Left ventricle myocardium inferior (tissue), 1 donor: Measurements from ENCODE around the gene STEAP3. TPM values are rescaled to one million over a fixed set of nuclear protein-coding genes. Genes with fewer than 3 reads are reported as not detected.
A peak's percentile ranks its signal among the peaks of the same experiment; 100 is the strongest.

ENCODE experiments used
- DNase-seq: peaks from one replicate; pipeline ENCODE4 v3.0.0-alpha.2; 2020
- H3K27ac ChIP-seq: fragments of 200-600 bp; replicated peaks from 2 replicates; pipeline ENCODE4 v1.8.0; 2021
- H3K27me3 ChIP-seq: fragments of 200-600 bp; 2 replicates; pipeline ENCODE4 v1.8.0; 2021; ENCODE audit warnings: low read depth
- H3K36me3 ChIP-seq: fragments of 200-600 bp; 2 replicates; pipeline ENCODE4 v1.8.0; 2021
- H3K4me1 ChIP-seq: fragments of 200-600 bp; 2 replicates; pipeline ENCODE4 v1.8.0; 2021
- H3K4me3 ChIP-seq: fragments of 200-600 bp; 2 replicates; pipeline ENCODE4 v1.8.0; 2021; ENCODE audit warnings: mild to moderate bottlenecking, moderate library complexity
- H3K9me3 ChIP-seq: fragments of 200-600 bp; replicated peaks from 2 replicates; pipeline ENCODE4 v1.8.0; 2021
- intact Hi-C: fragments of 100-400 bp; cut with micrococcal nuclease; formaldehyde crosslinking; loops from one replicate; pipeline ENCODE4 v1.11.0; 2022
- total RNA-seq: library from RNA; stranded (reverse); fragmentation: NEBNext Ultra II Directional; extraction: Animal tissue kit (Norgen Biotek cat#: 25700); gene quantifications from one replicate; pipeline ENCODE4 v1.2.1, GENCODE V29; 2021
- TF ChIP-seq, protein P1 (sequence below): fragments of 200-600 bp; IDR thresholded peaks from 2 replicates; pipeline ENCODE4 v1.8.0; 2021; ENCODE audit warnings: antibody characterized with exemption, mild to moderate bottlenecking, borderline replicate concordance
- donor health status: DM: no; HTN: yes; CAD: no; lungs with severe emphysema.

Gene STEAP3
- total RNA-seq, 1 donor from 2014 or later: 7.1 TPM

GRCh38 chr2:119305497-119306195 lies 82.0 kb downstream of the STEAP3 start:
- intact Hi-C loops: no loop called here
- H3K27ac ChIP-seq: peak overlapping the region; percentile 83
- peak overlapping the region; percentile 52 for H3K4me3 ChIP-seq

GRCh38 chr2:119306196-119306590 lies 82.6 kb downstream of the STEAP3 start:
- DNase-seq: no peak
- TF ChIP-seq, protein P1, sequence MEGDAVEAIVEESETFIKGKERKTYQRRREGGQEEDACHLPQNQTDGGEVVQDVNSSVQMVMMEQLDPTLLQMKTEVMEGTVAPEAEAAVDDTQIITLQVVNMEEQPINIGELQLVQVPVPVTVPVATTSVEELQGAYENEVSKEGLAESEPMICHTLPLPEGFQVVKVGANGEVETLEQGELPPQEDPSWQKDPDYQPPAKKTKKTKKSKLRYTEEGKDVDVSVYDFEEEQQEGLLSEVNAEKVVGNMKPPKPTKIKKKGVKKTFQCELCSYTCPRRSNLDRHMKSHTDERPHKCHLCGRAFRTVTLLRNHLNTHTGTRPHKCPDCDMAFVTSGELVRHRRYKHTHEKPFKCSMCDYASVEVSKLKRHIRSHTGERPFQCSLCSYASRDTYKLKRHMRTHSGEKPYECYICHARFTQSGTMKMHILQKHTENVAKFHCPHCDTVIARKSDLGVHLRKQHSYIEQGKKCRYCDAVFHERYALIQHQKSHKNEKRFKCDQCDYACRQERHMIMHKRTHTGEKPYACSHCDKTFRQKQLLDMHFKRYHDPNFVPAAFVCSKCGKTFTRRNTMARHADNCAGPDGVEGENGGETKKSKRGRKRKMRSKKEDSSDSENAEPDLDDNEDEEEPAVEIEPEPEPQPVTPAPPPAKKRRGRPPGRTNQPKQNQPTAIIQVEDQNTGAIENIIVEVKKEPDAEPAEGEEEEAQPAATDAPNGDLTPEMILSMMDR: no peak
- Histone ChIP-seq H3K4me1 (peaks cover 36% of the 10 kb centered on the region), H3K4me3 (peak overlapping the region; percentile 52), H3K9me3 (no peaks in the 10 kb centered on the region), H3K27ac (peak overlapping the region; percentile 83), H3K36me3 (no peaks in the 10 kb centered on the region), H3K27me3 (no peaks in the 10 kb centered on the region)
- intact Hi-C loops: no loop called here

More at GRCh38 chr2:119305497-119306195, 82.0 kb downstream of the STEAP3 start:
- no peaks in the 10 kb centered on the region for H3K9me3 ChIP-seq
- no peaks in the 10 kb centered on the region for H3K27me3 ChIP-seq
- TF ChIP-seq, protein P1: no peak
- peaks cover 33% of the 10 kb centered on the region for H3K4me1 ChIP-seq
- H3K36me3 ChIP-seq: no peaks in the 10 kb centered on the region
- DNase-seq: no peak

DNA sequence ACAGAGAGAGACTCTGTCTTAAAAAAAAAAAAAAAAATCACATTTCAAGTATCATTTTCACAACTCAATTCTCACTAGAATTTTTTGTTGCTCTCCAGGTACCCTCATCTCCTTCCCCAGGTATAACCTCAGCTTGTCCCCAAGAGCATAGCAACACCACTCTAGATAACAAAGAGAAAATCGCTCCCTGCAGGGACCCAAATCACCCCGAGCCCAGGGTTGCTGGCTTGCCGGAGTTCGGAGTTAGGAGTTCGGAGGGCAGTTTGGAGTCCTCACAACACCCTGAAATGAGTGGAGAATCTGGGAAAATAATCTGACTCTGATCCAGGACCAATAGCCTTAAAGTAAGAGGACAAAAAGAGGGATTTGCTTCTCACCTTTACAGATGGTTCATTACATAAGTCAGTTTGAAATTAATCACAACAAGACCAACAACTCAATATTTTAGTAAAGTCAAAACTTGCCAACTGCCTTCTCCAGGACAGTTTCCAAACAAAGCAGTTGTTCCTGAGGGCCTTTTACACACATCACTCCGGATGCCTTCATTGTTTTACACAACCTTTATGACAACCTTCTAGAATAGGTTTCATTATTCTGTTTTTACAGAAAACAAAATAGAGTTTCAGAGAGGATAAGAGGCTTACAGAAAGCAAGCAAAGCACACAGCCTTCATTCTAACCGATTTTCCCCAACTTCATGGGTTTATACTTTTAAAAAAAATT lies 83.9 kb downstream of the STEAP3 start:
- intact Hi-C loops: no loop called here
- DNase-seq: no peak
- peaks cover 42% of the 10 kb centered on the region for H3K4me1 ChIP-seq
- TF ChIP-seq, protein P1: no peak
- no peaks in the 10 kb centered on the region for H3K9me3 ChIP-seq
- peak overlapping the region; percentile 83 for H3K27ac ChIP-seq
- H3K4me3 ChIP-seq: no peak overlapping the region
- no peaks in the 10 kb centered on the region for H3K36me3 ChIP-seq
- no peaks in the 10 kb centered on the region for H3K27me3 ChIP-seq

DNA sequence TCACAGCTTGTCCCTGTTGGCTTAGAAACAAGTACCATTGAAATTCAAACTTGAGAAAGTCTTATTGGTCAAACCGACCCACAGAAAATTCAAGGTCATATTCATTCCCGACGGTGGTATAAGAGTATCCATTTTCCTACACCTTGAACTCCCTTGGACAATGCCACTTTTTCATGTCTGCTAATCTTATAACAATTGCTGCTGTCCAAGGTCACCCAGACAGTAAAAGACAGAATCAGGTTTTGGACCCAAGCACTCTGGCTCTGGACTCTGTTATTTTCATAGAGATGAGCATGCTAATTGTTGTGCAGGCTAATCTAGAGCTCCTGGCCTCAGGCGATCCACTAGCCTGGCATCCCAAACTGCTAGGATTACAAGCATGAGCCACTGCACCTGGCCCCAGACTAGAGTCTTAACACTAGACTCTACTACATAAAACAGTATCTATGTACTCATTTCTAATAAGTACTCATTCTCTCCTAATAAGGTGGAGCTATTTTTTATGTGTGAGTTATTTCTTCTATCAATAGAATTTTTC lies 85.2 kb downstream of the STEAP3 start:
- TF ChIP-seq, protein P1: no peak
- Histone ChIP-seq H3K27ac (peak overlapping the region; percentile 15), H3K9me3 (no peaks in the 10 kb centered on the region), H3K27me3 (no peaks in the 10 kb centered on the region), H3K4me1 (peaks cover 48% of the 10 kb centered on the region), H3K36me3 (no peaks in the 10 kb centered on the region), H3K4me3 (no peak overlapping the region)
- intact Hi-C loops: no loop called here
- DNase-seq: no peak

- Histone ChIP-seq H3K27me3 (no peaks in the 10 kb centered on the region), H3K9me3 (no peaks in the 10 kb centered on the region), H3K36me3 (no peaks in the 10 kb centered on the region), H3K4me1 (peaks cover 50% of the 10 kb centered on the region), H3K4me3 (no peak overlapping the region), H3K27ac (no peak overlapping the region)
- TF ChIP-seq, protein P1: no peak
- intact Hi-C loops: no loop called here
- no peak for DNase-seq
Measured at GRCh38 chr2:119311371-119311770, 87.7 kb downstream of the STEAP3 start.
